Ascending aorta (tissue), 2 donors: ENCODE data around the gene TBC1D4. TPM values are rescaled to one million over a fixed set of nuclear protein-coding genes. Genes with fewer than 3 reads are reported as not detected.

Source experiments
- DNase-seq, 2 donors: peaks; one replicate each; pipeline ENCODE4 v3.0.0-alpha.2; 2019; ENCODE audit warnings: low spot score in 2 of 2
- H3K27ac ChIP-seq, 2 donors: fragments of 200-600 bp; sonication (generic); one replicate each; pipeline ENCODE4 v1.5.1; 2016 to 2017; ENCODE audit warnings: mild to moderate bottlenecking in 1 of 2
- H3K27me3 ChIP-seq: fragments of 200-600 bp; sonication (generic); one replicate; pipeline ENCODE4 v1.5.1; 2017
- H3K36me3 ChIP-seq, 2 donors: fragments of 200-600 bp; sonication (generic); one replicate each; pipeline ENCODE4 v1.5.1; 2016
- H3K4me1 ChIP-seq, 2 donors: fragments of 200-600 bp; sonication (generic); one replicate each; pipeline ENCODE4 v1.5.1; 2016 to 2017; ENCODE audit warnings: mild to moderate bottlenecking in 1 of 2
- H3K4me3 ChIP-seq, 2 donors: fragments of 200-600 bp; sonication (generic); one replicate each; pipeline ENCODE4 v1.5.1; 2016 to 2017; ENCODE audit warnings: mild to moderate bottlenecking in 1 of 2
- H3K9me3 ChIP-seq, 2 donors: fragments of 200-600 bp; sonication (generic); one replicate each; pipeline ENCODE4 v1.5.1; 2016
- CTCF ChIP-seq, 3 experiments: fragments of 200-600 bp in 2 of 3; fragments of 450-650 bp in 1 of 3; sonication (generic) in 2 of 3; IDR thresholded peaks; one replicate each; pipeline ENCODE4 v1.5.1; 2016 to 2019; ENCODE audit warnings: antibody characterized with exemption in 3 of 3, mild to moderate bottlenecking in 1 of 3, moderate library complexity in 1 of 3
- intact Hi-C: fragments of 100-400 bp; cut with DNase I; formaldehyde crosslinking; loops from one replicate; pipeline ENCODE4 v1.15.1; 2023
- total RNA-seq: library from RNA; depleted of rRNA; stranded (reverse); fragments of >200 nt; gene quantifications from one replicate; pipeline ENCODE4 v1.1.0, GENCODE V29; 2016

TBC1D4 gene
- total RNA-seq, 1 donor from 2014 or later, result 9.5 TPM

GRCh38 chr13:75318138-75318833 lies 163.7 kb downstream of the TBC1D4 start:
- DNase-seq, result no peak
- intact Hi-C loops, result no loop called here
- no peaks in the 10 kb centered on the region for H3K36me3 ChIP-seq
- H3K27ac ChIP-seq, result no peak overlapping the region
- H3K4me3 ChIP-seq, result no peak overlapping the region
- TF ChIP-seq CTCF (IDR thresholded peaks at IDR 0.05), result no peak
- H3K27me3 ChIP-seq, result no peaks in the 10 kb centered on the region
- no peaks in the 10 kb centered on the region for H3K4me1 ChIP-seq
- H3K9me3 ChIP-seq, result no peaks in the 10 kb centered on the region

- no peak overlapping the region for H3K4me3 ChIP-seq
- no peaks in the 10 kb centered on the region for H3K4me1 ChIP-seq
- H3K36me3 ChIP-seq, result peaks cover 0 to 7% of the 10 kb centered on the region in 2 donors
- intact Hi-C loops, result no loop called here
- no peak overlapping the region for H3K27ac ChIP-seq
- DNase-seq, result no peak
- no peaks in the 10 kb centered on the region for H3K9me3 ChIP-seq
- H3K27me3 ChIP-seq, result no peaks in the 10 kb centered on the region
- TF ChIP-seq CTCF (IDR thresholded peaks at IDR 0.05), result no peak
These were observed 165.5 kb downstream of the TBC1D4 start for GRCh38 chr13:75316427-75316826.

- no peak for TF ChIP-seq CTCF (IDR thresholded peaks at IDR 0.05)
- intact Hi-C loops, result no loop called here
- no peaks in the 10 kb centered on the region for H3K9me3 ChIP-seq
- no peak overlapping the region for H3K4me3 ChIP-seq
- no peak overlapping the region for H3K27ac ChIP-seq
- no peaks in the 10 kb centered on the region for H3K4me1 ChIP-seq
- no peak for DNase-seq
- H3K36me3 ChIP-seq, result peaks cover 0 to 7% of the 10 kb centered on the region in 2 donors
- H3K27me3 ChIP-seq, result no peaks in the 10 kb centered on the region
These were observed 169.0 kb downstream of the TBC1D4 start for GRCh38 chr13:75312884-75313520.

GRCh38 chr13:75309981-75310580 lies 171.9 kb downstream of the TBC1D4 start:
- no peak for DNase-seq
- intact Hi-C loops, result no loop called here
- Histone ChIP-seq H3K36me3 (peaks cover 0 to 7% of the 10 kb centered on the region in 2 donors), H3K4me1 (no peaks in the 10 kb centered on the region), H3K9me3 (no peaks in the 10 kb centered on the region), H3K27ac (no peak overlapping the region), H3K27me3 (no peaks in the 10 kb centered on the region), H3K4me3 (no peak overlapping the region)
- no peak for TF ChIP-seq CTCF (IDR thresholded peaks at IDR 0.05)

- Histone ChIP-seq H3K27ac (no peak overlapping the region), H3K4me1 (no peaks in the 10 kb centered on the region), H3K27me3 (no peaks in the 10 kb centered on the region), H3K4me3 (no peak overlapping the region), H3K9me3 (no peaks in the 10 kb centered on the region), H3K36me3 (peaks cover 0 to 7% of the 10 kb centered on the region in 2 donors)
- TF ChIP-seq CTCF (IDR thresholded peaks at IDR 0.05), result no peak
- intact Hi-C loops, result no loop called here
- no peak for DNase-seq
These were observed 173.7 kb downstream of the TBC1D4 start for GRCh38 chr13:75308222-75308621.
